H1 (cell line): Measurements from ENCODE around the gene PABPC1L. TPM values are rescaled to one million over a fixed set of nuclear protein-coding genes. Genes with fewer than 3 reads are reported as not detected.
A peak's percentile ranks its signal among the peaks of the same experiment; 100 is the strongest.

Source experiments
- CTCF ChIA-PET: fragments of 300-600 bp; sonication (Branson Sonifier 250); formaldehyde crosslinking; loops from one replicate; lab custom pipeline; 2021; ENCODE audit not compliant: partially characterized antibody; lab: Charles Lee
- POLR2A ChIA-PET: fragments of 300-600 bp; sonication (Branson Sonifier 250); formaldehyde crosslinking; loops from one replicate; lab custom pipeline; 2021; ENCODE audit warnings: inconsistent platforms; ENCODE audit not compliant: partially characterized antibody; lab: Charles Lee
- DNase-seq, 2 experiments: peaks; one replicate each; pipeline versions ENCODE4 v3.0.0 to v3.0.0-alpha.2; 2010 to 2022; ENCODE audit warnings: low spot score in 2 of 2, low read depth in 1 of 2, mixed read lengths in 1 of 2
- FAIRE-seq: peaks from 2 replicates; lab custom pipeline; 2011; peaks lifted over from hg19 to GRCh38; lab: Jason Lieb, UNC
- H2AFZ ChIP-seq: 2 replicates; pipeline ENCODE4 v1.8.1; 2012; ENCODE audit warnings: low read length, inconsistent platforms
- H2AK5ac ChIP-seq: 2 replicates; pipeline ENCODE4 v1.6.1; 2013; ENCODE audit warnings: low read depth, low read length
- H2BK120ac ChIP-seq: replicated peaks from 2 replicates; pipeline ENCODE3; 2013; ENCODE audit warnings: low read depth, low read length, inconsistent platforms
- H2BK12ac ChIP-seq: 2 replicates; pipeline ENCODE4 v1.6.1; 2013; ENCODE audit warnings: low read depth, low read length
- H2BK15ac ChIP-seq: 2 replicates; pipeline ENCODE4 v1.6.1; 2013; ENCODE audit warnings: low read length
- H2BK20ac ChIP-seq: 2 replicates; pipeline ENCODE4 v1.6.1; 2013; ENCODE audit warnings: low read length
- H2BK5ac ChIP-seq: 2 replicates; pipeline ENCODE4 v1.6.1; 2013; ENCODE audit warnings: low read depth, low read length
- H3K14ac ChIP-seq: 2 replicates; pipeline ENCODE4 v1.6.1; 2013; ENCODE audit warnings: inconsistent platforms; ENCODE audit not compliant: insufficient read length
- H3K18ac ChIP-seq: 2 replicates; pipeline ENCODE4 v1.6.1; 2013; ENCODE audit warnings: low read length; ENCODE audit errors: extremely low read depth
- H3K23ac ChIP-seq: 2 replicates; pipeline ENCODE4 v1.6.1; 2013; ENCODE audit warnings: inconsistent platforms; ENCODE audit not compliant: insufficient read length
- H3K23me2 ChIP-seq: 2 replicates; pipeline ENCODE4 v1.6.1; 2013; ENCODE audit warnings: low read depth, low read length
- H3K27ac ChIP-seq: 2 replicates; pipeline ENCODE4 v1.6.1; 2011; ENCODE audit warnings: low read depth, low read length, inconsistent platforms
- H3K27me3 ChIP-seq, 4 experiments: replicated peaks in 1 of 4; 1 replicate in 1 of 4; 2 replicates in 3 of 4; pipeline versions ENCODE4 v1.6.1 to v1.8.1; 2011 to 2013; ENCODE audit warnings: low read length in 3 of 4, mild to moderate bottlenecking in 3 of 4, inconsistent platforms in 2 of 4, mixed read lengths in 2 of 4, moderate library complexity in 1 of 4; ENCODE audit not compliant: control insufficient read depth in 3 of 4, insufficient read depth in 3 of 4; ENCODE audit errors: extremely low read depth in 1 of 4
- H3K36me3 ChIP-seq, 4 experiments: 2 replicates each; pipeline versions ENCODE4 v1.6.1 to v1.8.1; 2011 to 2013; ENCODE audit warnings: mild to moderate bottlenecking in 4 of 4, low read length in 3 of 4, moderate library complexity in 2 of 4, control low read depth in 1 of 4, inconsistent platforms in 1 of 4; ENCODE audit not compliant: insufficient read depth in 4 of 4, control insufficient read depth in 2 of 4
- H3K4ac ChIP-seq: replicated peaks from 2 replicates; pipeline ENCODE3; 2013; ENCODE audit warnings: low read length, low read depth, mixed read lengths, inconsistent platforms; ENCODE audit not compliant: insufficient read length
- H3K4me1 ChIP-seq, 4 experiments: replicated peaks in 1 of 4; 1 replicate in 1 of 4; 2 replicates in 3 of 4; pipeline versions ENCODE4 v1.6.1 to v1.8.1; 2011 to 2013; ENCODE audit warnings: low read length in 3 of 4, inconsistent platforms in 2 of 4, mixed read lengths in 1 of 4; ENCODE audit not compliant: insufficient read depth in 4 of 4, control insufficient read depth in 3 of 4
- H3K4me2 ChIP-seq, 2 experiments: 2 replicates each; pipeline versions ENCODE4 v1.6.1 to v1.8.1; 2011 to 2013; ENCODE audit warnings: low read depth in 2 of 2, low read length in 2 of 2, control low read depth in 1 of 2, inconsistent platforms in 1 of 2, mild to moderate bottlenecking in 1 of 2; ENCODE audit not compliant: insufficient read depth in 1 of 2
- H3K4me3 ChIP-seq, 4 experiments: fragments of 200-600, 300-600 bp in 1 of 4; sonication (generic), shearing (Covaris generic), sonication (Bioruptor Twin) in 1 of 4; 2 replicates each; pipeline versions ENCODE4 v1.5.1 to v1.8.1; 2011 to 2016; ENCODE audit warnings: low read length in 4 of 4, low read depth in 3 of 4, control low read depth in 2 of 4, inconsistent platforms in 2 of 4, mild to moderate bottlenecking in 2 of 4, mixed read lengths in 1 of 4, moderate library complexity in 1 of 4; ENCODE audit not compliant: insufficient read depth in 2 of 4; ENCODE audit errors: extremely low read depth in 1 of 4
- H3K56ac ChIP-seq: replicated peaks from 2 replicates; pipeline ENCODE3; 2013; ENCODE audit warnings: low read depth, mild to moderate bottlenecking, mixed read lengths, low read length, inconsistent platforms; ENCODE audit not compliant: insufficient read length
- H3K79me1 ChIP-seq: 2 replicates; pipeline ENCODE4 v1.6.1; 2013; ENCODE audit warnings: low read depth, low read length, control low read depth
- H3K79me2 ChIP-seq, 2 experiments: 2 replicates each; pipeline versions ENCODE4 v1.6.1 to v1.8.1; 2012 to 2013; ENCODE audit warnings: low read length in 2 of 2, mild to moderate bottlenecking in 2 of 2, inconsistent platforms in 1 of 2; ENCODE audit not compliant: insufficient read depth in 2 of 2, control insufficient read depth in 1 of 2
- H3K9ac ChIP-seq, 4 experiments: replicated peaks in 1 of 4; 1 replicate in 1 of 4; 2 replicates in 3 of 4; pipeline versions ENCODE4 v1.6.1 to v1.8.1; 2011 to 2013; ENCODE audit warnings: low read depth in 3 of 4, low read length in 3 of 4, control low read depth in 2 of 4, mild to moderate bottlenecking in 2 of 4, moderate library complexity in 2 of 4, inconsistent platforms in 1 of 4; ENCODE audit errors: extremely low read depth in 1 of 4
- H3K9me3 ChIP-seq, 2 experiments: 2 replicates each; pipeline versions ENCODE4 v1.6.1 to v1.8.1; 2012 to 2013; ENCODE audit warnings: mild to moderate bottlenecking in 2 of 2, moderate library complexity in 2 of 2, control low read depth in 1 of 2, inconsistent platforms in 1 of 2, low read depth in 1 of 2, low read length in 1 of 2, mixed read lengths in 1 of 2; ENCODE audit not compliant: insufficient read depth in 2 of 2
- H4K20me1 ChIP-seq, 2 experiments: replicated peaks in 1 of 2; 2 replicates each; pipeline versions ENCODE3 to v1.8.1; 2011 to 2013; ENCODE audit warnings: inconsistent platforms in 2 of 2, low read length in 2 of 2, mild to moderate bottlenecking in 1 of 2; ENCODE audit not compliant: insufficient read depth in 2 of 2, control insufficient read depth in 1 of 2
- H4K5ac ChIP-seq: 2 replicates; pipeline ENCODE4 v1.6.1; 2013; ENCODE audit warnings: low read length, low read depth, mixed read lengths, inconsistent platforms; ENCODE audit not compliant: insufficient read length
- H4K8ac ChIP-seq: 2 replicates; pipeline ENCODE4 v1.8.0; 2013; ENCODE audit warnings: mild to moderate bottlenecking, moderate library complexity, low read length, inconsistent platforms; ENCODE audit not compliant: insufficient read depth; ENCODE audit errors: extremely low read depth
- H4K91ac ChIP-seq: replicated peaks from 2 replicates; pipeline ENCODE3; 2013; ENCODE audit warnings: low read length, mixed read lengths, inconsistent platforms; ENCODE audit not compliant: insufficient read length
- CTBP2 ChIP-seq: IDR thresholded peaks from 2 replicates; pipeline ENCODE4 v1.7.0; 2011; ENCODE audit warnings: borderline replicate concordance, mild to moderate bottlenecking, moderate library complexity, mixed read lengths, low read length; ENCODE audit not compliant: insufficient read depth, insufficient read length
- HDAC2 ChIP-seq, 2 experiments: fragments of 300-600 bp in 1 of 2; sonication (generic) in 1 of 2; IDR thresholded peaks; 2 replicates each; pipeline ENCODE4 v1.6.1; 2011 to 2012; ENCODE audit warnings: low read depth in 2 of 2, low read length in 2 of 2, mild to moderate bottlenecking in 2 of 2, moderate library complexity in 2 of 2, borderline replicate concordance in 1 of 2, inconsistent platforms in 1 of 2
- PHF8 ChIP-seq: fragments of 200-600 bp; sonication (generic); conservative IDR thresholded peaks from 2 replicates; pipeline ENCODE4 v1.7.1; 2012; ENCODE audit warnings: low read depth, mild to moderate bottlenecking, inconsistent platforms, low read length, moderate library complexity
- POLR2A ChIP-seq, 2 experiments: IDR thresholded peaks; 1 replicate in 1 of 2; 2 replicates in 1 of 2; pipeline ENCODE4 v1.6.1; 2011; ENCODE audit warnings: low read depth in 2 of 2, low read length in 2 of 2, mild to moderate bottlenecking in 2 of 2; ENCODE audit errors: control extremely low read depth in 1 of 2
- POLR2AphosphoS5 ChIP-seq: IDR thresholded peaks from 2 replicates; pipeline ENCODE4 v1.6.1; 2011; ENCODE audit warnings: low read depth, low read length
- SIN3A ChIP-seq, 2 experiments: IDR thresholded peaks in 1 of 2; conservative IDR thresholded peaks in 1 of 2; 2 replicates each; pipeline ENCODE4 v1.6.1; 2011 to 2012; ENCODE audit warnings: low read length in 2 of 2, improper control_type of control experiment in 1 of 2, low read depth in 1 of 2, mild to moderate bottlenecking in 1 of 2
- SP1 ChIP-seq: IDR thresholded peaks from 2 replicates; pipeline ENCODE4 v1.6.1; 2011; ENCODE audit warnings: low read depth, low read length
- SUZ12 ChIP-seq: fragments of 200-600 bp; sonication (generic); IDR thresholded peaks from 2 replicates; pipeline ENCODE4 v1.6.1; 2012; ENCODE audit warnings: mild to moderate bottlenecking, inconsistent platforms, low read length, moderate library complexity, mixed read lengths
- TAF1 ChIP-seq: IDR thresholded peaks from 2 replicates; pipeline ENCODE4 v1.6.1; 2011; ENCODE audit warnings: mild to moderate bottlenecking, low read depth, low read length
- TBP ChIP-seq: IDR thresholded peaks from 2 replicates; pipeline ENCODE4 v1.6.1; 2011; ENCODE audit warnings: low read depth, low read length, improper control_type of control experiment
- TCF12 ChIP-seq: IDR thresholded peaks from 2 replicates; pipeline ENCODE4 v1.6.1; 2011; ENCODE audit warnings: low read depth, mild to moderate bottlenecking, low read length
- TEAD4 ChIP-seq: IDR thresholded peaks from 2 replicates; pipeline ENCODE4 v1.6.1; 2012; ENCODE audit warnings: low read depth, low read length, inconsistent platforms, mixed read lengths
- ZNF274 ChIP-seq: IDR thresholded peaks from 2 replicates; pipeline ENCODE4 v1.7.0; 2012; ENCODE audit warnings: low read length, borderline replicate concordance; ENCODE audit errors: extremely low read depth
- WGBS, 2 experiments: shearing (Covaris generic) in 1 of 2; methylation state at CpG; one replicate each; pipeline versions ENCODE4 v1.1.6 to v1.1.7; 2013 to 2015; ENCODE audit warnings: low lambda C conversion rate in 2 of 2, mixed read lengths in 2 of 2, inconsistent platforms in 1 of 2, low coverage in 1 of 2, missing lambda C conversion rate in 1 of 2; ENCODE audit not compliant: insufficient replicate concordance in 2 of 2, insufficient coverage in 1 of 2, insufficient read length in 1 of 2; ENCODE audit errors: extremely low coverage in 1 of 2, missing lambda C conversion rate in 1 of 2; 5-methylcytosine and 5-hydroxymethylcytosine counted together
- polyA plus RNA-seq, 7 experiments: library from polyadenylated mRNA; depleted of rRNA in 3 of 7; stranded (reverse) in 5 of 7; unstranded in 2 of 7; fragments of >200 nt in 5 of 7; fragments of 200-250 nt in 2 of 7; gene quantifications; 1 replicate in 5 of 7; 2 replicates in 1 of 7; 4 replicates in 1 of 7; pipeline versions ENCODE4 v1.2.1 to v1.2.3, GENCODE V29; 2011 to 2013; ENCODE audit warnings: missing spikeins in 2 of 7, mixed read lengths in 2 of 7
- total RNA-seq: library from RNA; stranded (reverse); fragmentation: NEBNext Ultra II Directional; extraction: Animal tissue kit (Norgen Biotek cat#: 25700); gene quantifications from 2 replicates; pipeline ENCODE4 v1.2.1, GENCODE V29; 2021
- TF ChIP-seq, protein P1 (sequence below): IDR thresholded peaks from 2 replicates; pipeline ENCODE4 v1.6.1; 2012; ENCODE audit warnings: inconsistent platforms

Gene PABPC1L
- total and polyA plus RNA-seq, 2 of the 8 experiments (the other 6 are each of a cell fraction or from before 2014, with no cell fraction given), result 61.1 to 108 TPM

DNA sequence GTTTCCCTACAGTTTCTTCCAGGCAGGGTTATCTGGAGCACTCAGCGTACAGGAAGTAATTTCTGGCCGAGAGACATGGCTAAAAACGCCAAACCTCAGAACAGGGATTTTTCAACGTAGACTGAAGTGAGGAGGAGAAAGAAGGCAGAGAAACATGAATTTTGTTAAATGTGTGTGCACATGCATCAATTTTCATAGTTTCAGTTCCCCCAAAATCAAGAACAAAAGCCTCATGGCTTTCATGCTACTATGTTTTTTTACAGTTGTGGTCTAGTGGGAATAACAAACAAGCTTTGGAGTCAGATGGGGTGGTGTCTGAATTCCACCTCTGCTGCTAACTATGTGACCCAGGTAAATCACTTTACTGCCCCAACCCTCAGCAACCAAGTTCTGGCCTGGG is 45.4 kb downstream of the PABPC1L start:
- no peak overlapping the region for H2BK15ac ChIP-seq
- H3K4me2 ChIP-seq, result no peak overlapping the region
- H4K20me1 ChIP-seq, result peaks cover 2 to 6% of the 10 kb centered on the region in 2 experiments
- ChIA-PET POLR2A (no interaction called here), CTCF (interaction anchor here (2.1 kb wide), 1 partner anchor 9 kb away, joined by 7 read pairs; no protein-coding TSS in a partner anchor)
- H3K18ac ChIP-seq, result no peak overlapping the region
- H3K9ac ChIP-seq, result no peak overlapping the region
- H2BK120ac ChIP-seq, result no peak overlapping the region
- no peak overlapping the region for H3K4ac ChIP-seq
- H3K9me3 ChIP-seq, result no peaks in the 10 kb centered on the region
- H3K4me1 ChIP-seq, result peaks cover 0 to 3% (median 0%) of the 10 kb centered on the region in 4 experiments; a peak in 3 of 7 replicates
- 91% methylated on average over 4 of the region's 4 CpGs; no CpG with 5 or more reads in 1 of the 2 experiments for WGBS, 2 experiments
- H2AFZ ChIP-seq, result no peak overlapping the region
- H3K36me3 ChIP-seq, result peaks cover 17 to 52% (median 48%) of the 10 kb centered on the region in 4 experiments
- FAIRE-seq (no peak), DNase-seq (no peak)
- H3K4me3 ChIP-seq, result no peak overlapping the region
- H4K8ac ChIP-seq, result 0 out of 2 replicates have a peak overlapping the region, but pooled peaks have one; percentile 6
- no peak overlapping the region for H3K23ac ChIP-seq
- H3K79me2 ChIP-seq, result peaks cover 3 to 20% of the 10 kb centered on the region in 2 experiments; a peak in 3 of 4 replicates
- no peak overlapping the region for H2AK5ac ChIP-seq
- no peak overlapping the region for H2BK12ac ChIP-seq
- H2BK20ac ChIP-seq, result no peak overlapping the region
- H3K14ac ChIP-seq, result no peak overlapping the region
- H4K5ac ChIP-seq, result no peak overlapping the region
- H4K91ac ChIP-seq, result no peak overlapping the region
- peaks cover 8% of the 10 kb centered on the region for H3K79me1 ChIP-seq
- peaks cover 5% of the 10 kb centered on the region; the same call in 1 of the 2 replicates for H3K23me2 ChIP-seq
- H3K56ac ChIP-seq, result no peak overlapping the region
- no peak overlapping the region for H3K27ac ChIP-seq
- H2BK5ac ChIP-seq, result no peak overlapping the region
- no peaks in the 10 kb centered on the region for H3K27me3 ChIP-seq
- no peak for TF ChIP-seq PHF8
- TF ChIP-seq, protein P1, sequence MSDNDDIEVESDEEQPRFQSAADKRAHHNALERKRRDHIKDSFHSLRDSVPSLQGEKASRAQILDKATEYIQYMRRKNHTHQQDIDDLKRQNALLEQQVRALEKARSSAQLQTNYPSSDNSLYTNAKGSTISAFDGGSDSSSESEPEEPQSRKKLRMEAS, result no peak
- TF ChIP-seq SIN3A (conservative IDR thresholded peaks at IDR 0.05 in 1 of 2, IDR thresholded peaks at IDR 0.05 in 1 of 2; ENCODE audit: low read depth in 1 of 2, low read length in 2 of 2), result no peak
- TF ChIP-seq POLR2AphosphoS5, result no peak
- TF ChIP-seq SUZ12, result no peak
- TF ChIP-seq TBP, result no peak
- no peak for TF ChIP-seq TEAD4
- TF ChIP-seq CTBP2, result no peak
- no peak for TF ChIP-seq ZNF274
- TF ChIP-seq POLR2A (IDR thresholded peaks at IDR 0.05; ENCODE audit: control extremely low read depth in 1 of 2, low read depth in 2 of 2, low read length in 2 of 2), result no peak
- no peak for TF ChIP-seq TAF1
- TF ChIP-seq HDAC2 (IDR thresholded peaks at IDR 0.05; ENCODE audit: borderline replicate concordance in 1 of 2, low read depth in 2 of 2, low read length in 2 of 2), result no peak
- no peak for TF ChIP-seq TCF12
- no peak for TF ChIP-seq SP1
